HG03064 (cell line): ENCODE data around the gene OR8B2.
"Not testable (repeated sequence)": the region's sequence is repeated elsewhere in the genome, so short reads cannot be mapped to it uniquely, and the experiment has no call there.

Source experiments
- ATAC-seq: cut with Tn5 transposase; IDR thresholded peaks from one replicate; pipeline ENCODE4 v1.9.1; 2021; ENCODE audit warnings: low read depth; ENCODE audit not compliant: unreplicated experiment

The OR8B2 gene, protein sequence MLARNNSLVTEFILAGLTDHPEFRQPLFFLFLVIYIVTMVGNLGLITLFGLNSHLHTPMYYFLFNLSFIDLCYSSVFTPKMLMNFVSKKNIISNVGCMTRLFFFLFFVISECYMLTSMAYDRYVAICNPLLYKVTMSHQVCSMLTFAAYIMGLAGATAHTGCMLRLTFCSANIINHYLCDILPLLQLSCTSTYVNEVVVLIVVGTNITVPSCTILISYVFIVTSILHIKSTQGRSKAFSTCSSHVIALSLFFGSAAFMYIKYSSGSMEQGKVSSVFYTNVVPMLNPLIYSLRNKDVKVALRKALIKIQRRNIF

DNA sequence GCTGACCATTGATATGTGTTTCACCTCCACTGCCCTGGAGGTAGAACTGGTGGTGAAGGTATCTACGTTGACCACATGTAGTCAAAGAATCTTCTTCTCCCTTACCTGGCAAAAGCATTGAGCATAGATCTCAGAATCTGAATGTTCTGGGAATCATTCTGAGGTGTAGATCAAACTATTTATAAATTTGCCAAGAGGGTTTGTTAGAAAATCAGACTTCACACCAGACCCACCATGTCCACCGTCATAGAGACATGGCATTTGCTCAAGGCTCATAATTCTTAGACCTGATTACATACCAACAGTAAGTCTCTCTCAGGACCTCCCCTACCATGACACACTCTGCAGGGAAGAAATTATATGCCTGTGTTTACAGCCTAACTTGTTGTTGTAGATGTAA, at the start of gene OR8B2:
OR8B2 (minus strand) TSS at position 101 of the 400 bp plus-strand sequence. CDS start 1,156 bp downstream, outside the sequence.
- no peak for ATAC-seq

DNA sequence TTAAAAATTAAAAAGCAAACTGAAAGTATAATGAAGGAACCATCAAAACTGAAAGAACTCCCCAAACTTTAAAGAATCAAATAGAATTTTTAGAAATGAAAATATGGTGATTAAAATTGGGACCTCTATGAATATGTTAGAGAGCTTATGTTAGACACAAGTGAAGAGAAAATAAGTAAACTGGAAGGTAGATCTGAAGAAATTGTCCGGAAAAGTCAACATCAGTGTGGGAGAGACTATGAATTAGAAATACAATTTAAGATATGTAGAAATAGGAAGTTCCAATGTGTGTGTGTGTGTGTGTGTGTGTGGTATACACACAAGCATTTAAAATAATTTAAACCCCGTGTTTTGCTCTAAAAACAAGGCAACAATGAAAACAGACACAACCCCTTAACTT, 45.3 kb upstream of the OR8B2 start:
- ATAC-seq, result no peak

DNA sequence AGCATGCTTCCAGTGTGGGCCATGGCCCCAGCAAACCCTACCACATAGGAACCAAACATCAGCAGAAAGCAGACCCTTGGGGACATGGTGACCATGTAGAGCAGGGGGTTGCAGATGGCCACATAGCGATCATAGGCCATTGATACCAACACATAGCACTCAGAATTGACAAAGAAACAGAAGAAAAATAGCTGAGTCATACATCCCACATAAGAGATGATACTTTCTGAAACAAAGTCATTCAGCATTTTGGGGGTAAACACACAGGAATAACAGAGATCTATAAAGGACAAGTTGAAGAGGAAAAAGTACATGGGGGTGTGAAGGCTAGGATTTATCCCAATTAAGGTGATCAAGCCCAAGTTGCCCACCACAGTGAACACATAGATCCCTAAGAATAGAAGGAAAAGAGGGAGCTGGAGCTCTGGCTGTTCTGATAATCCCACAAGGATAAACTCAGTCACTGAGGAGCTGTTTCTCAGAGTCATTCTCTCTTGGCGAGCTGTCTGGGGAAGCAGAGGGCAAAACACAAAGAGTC, 40.2 kb upstream of the OR8B2 start, which contains the start of gene OR8B4:
OR8B4 (minus strand) TSS at position 488 of the 538 bp plus-strand sequence; CDS start at position 488, 0 bp downstream.
- ATAC-seq, result no peak

DNA sequence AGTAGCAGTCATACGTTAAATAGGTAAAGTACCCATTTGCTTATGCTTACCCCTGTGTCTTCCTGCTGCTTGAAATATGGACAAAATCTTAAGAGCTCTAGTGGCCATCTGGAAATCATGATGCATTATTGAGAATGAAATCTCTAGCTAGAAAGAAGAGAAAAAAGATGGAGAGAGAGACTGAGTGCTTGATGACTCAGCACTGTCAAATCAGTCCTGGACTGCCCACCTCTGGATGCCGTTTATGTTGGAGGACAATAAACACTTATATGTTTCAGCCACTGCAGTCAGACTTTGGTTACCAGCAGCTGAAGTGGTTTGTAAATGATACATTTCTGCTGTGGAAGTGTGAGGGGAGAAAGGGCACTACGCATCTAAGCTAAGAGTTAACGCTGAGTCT, 36.7 kb upstream of the OR8B2 start:
- ATAC-seq, result no peak

DNA sequence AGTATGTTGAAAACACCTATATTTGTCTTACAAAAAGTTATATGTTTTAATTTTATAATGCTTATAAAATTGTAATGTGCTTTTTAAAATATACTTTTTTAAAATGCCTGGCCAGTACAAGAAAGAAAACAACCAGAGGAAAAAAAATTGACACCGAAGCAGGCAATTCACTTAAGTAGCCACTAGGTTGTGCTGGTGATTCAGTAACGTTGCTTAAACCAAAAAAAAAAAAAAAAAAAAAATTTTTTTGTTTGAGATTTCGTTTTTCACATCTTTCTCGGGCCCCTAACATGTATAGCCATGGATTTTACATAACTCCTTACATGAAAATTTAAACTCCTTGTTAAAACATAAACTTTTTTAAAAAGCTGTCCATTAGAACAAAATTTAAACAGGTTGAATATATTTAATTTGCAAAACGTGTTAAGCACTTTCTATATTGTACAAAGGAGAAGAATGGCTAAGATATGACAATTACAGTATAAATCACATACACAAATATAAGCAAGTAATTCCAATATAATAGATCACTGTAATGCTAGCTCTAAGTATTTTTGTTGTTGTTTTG, 31.1 kb upstream of the OR8B2 start:
- no peak for ATAC-seq

DNA sequence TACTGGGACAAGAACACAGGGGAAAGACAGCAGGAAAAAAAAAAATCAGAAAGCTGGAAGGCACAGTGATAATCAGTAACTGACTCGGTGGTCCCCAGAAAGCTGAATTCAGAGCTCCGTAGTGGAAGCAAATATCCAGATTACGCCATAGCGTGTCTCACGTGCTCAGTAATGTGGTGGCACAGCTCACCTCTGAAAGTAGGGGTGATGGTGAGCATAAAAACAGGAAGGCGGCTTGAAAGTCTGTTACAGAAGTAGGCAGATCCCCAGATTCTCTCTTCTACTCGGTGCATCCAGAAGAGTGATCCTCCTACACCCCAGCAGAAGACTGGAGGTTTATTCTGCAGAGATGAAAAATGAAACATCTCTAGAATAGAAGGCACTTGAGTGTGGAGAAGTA, 25.6 kb upstream of the OR8B2 start:
- no peak for ATAC-seq

DNA sequence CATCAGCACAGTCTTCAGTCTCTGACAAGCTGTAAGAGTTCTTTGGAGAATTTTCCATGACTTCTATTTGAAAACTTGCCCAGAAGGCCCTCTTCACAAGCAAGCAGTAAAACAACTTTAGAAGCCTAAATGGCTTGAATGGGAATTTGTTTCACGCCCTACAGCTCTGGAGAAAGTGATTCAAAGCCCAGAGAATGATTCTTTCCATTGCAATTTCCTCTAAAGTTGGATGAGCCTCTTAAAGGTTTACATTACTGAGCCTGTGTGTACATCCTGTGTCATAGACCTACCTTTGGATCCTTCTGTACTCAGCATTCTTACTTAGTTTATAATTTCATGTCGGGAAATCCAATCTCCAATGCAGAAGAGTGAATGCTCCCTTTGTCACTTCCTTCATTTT, 21.3 kb upstream of the OR8B2 start:
- ATAC-seq, result no peak

DNA sequence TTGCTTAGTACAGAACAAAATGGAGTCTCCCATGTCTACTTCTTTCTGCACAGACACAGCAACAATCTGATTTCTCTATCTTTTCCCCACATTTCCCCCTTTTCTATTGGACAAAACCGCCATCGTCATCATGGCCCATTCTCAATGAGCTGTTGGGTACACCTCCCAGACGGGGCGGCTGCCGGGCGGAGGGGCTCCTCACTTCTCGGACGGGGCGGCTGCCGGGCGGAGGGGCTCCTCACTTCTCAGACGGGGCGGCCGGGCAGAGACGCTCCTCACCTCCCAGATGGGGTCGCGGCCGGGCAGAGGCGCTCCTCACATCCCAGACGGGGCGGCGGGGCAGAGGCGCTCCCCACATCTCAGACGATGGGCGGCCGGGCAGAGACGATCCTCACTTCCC, 18.9 kb upstream of the OR8B2 start:
- not testable (repeated sequence) for ATAC-seq

DNA sequence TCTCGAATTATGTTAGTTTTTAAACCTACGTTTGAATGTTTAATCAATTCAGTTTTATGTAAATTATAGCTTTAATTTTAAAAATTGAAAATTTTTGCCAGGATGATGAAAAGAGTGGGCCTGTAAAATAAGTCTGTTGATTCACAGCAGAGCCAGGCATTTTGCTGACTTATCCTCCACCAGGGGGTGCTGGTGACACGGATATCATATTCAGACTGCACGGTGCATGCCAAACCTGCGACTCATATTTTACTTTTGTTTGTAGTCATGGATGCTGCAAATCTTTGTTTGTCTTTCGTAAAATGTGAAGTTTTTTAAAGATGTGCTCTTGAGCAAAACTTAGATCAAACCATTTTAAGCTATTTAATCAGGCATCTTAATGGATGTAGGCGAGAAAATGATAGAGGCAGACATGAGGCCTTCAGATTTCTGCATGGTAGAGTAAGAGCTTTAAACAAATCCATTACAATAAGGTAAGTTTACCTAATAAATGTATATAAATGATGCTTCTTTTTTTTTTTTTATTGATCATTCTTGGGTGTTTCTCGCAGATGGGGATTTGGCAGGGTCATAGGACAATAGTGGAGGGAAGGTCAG, 18.1 kb upstream of the OR8B2 start:
- ATAC-seq, result peak; percentile 84

DNA sequence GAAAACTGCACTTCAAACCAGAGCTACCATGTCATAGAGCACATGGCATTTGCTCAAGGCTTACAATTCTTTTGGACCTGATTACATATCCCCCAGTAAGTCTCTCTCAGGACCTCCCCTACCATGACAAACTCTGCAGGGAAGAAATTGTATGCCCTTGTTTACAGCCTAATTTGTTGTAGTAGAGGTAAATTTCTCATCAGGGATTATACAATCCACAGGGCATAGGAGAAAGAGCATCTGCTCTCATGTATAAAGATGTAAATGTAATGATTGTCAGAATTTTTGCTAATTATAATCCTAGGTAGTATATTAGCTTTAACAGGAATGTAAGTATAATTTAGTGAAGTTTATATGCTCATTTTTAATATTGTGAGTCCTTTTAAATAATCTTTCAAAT, 14.6 kb upstream of the OR8B2 start, which contains the start of gene OR8B3:
OR8B3 (minus strand) TSS at position 101 of the 400 bp plus-strand sequence. CDS start 1,673 bp downstream, outside the sequence.
- no peak for ATAC-seq

DNA sequence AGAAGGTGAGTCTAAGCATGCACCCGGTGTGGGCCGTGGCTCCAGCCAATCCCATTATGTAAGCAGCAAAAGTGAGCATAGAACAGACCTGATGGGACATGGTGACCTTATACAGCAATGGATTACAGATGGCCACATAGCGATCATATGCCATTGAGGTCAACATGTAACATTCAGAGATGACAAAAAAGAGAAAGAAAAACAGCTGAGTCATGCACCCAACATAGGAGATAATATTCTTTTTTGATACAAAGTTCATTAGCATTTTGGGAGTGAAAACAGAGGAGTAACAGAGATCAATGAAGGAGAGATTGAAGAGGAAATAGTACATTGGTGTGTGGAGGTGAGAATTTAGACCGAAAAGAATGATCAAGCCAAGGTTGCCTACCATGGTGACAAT, 12.5 kb upstream of the OR8B2 start:
- ATAC-seq, result not testable (repeated sequence)

DNA sequence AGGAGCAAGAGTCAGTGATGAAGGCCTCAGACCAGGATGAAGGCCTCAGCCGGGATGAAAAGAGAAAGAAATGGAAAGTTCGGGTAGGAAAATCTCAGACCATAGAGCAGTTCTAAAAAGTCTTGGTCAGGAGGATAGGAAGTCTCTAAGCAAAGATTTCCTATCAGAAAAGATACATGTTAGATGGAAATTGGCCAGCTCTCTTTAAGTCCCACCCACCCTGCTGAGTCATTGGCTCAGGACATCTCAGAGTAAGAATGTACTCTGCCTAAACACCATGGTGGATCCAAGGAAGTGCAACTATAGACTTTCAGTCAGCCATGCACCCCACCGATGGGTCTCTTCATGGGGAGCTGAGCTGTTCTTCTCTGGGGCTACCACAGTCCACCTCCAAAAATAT, 10.1 kb upstream of the OR8B2 start:
- ATAC-seq, result no peak

DNA sequence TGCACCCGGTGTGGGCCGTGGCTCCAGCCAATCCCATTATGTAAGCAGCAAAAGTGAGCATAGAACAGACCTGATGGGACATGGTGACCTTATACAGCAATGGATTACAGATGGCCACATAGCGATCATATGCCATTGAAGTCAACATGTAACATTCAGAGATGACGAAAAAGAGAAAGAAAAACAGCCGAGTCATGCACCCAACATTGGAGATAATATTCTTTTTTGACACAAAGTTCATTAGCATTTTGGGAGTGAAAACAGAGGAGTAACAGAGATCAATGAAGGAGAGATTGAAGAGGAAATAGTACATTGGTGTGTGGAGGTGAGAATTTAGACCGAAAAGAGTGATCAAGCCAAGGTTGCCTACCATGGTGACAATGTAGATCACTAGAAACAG, 1.4 kb downstream of the OR8B2 start:
- ATAC-seq, result not testable (repeated sequence)

DNA sequence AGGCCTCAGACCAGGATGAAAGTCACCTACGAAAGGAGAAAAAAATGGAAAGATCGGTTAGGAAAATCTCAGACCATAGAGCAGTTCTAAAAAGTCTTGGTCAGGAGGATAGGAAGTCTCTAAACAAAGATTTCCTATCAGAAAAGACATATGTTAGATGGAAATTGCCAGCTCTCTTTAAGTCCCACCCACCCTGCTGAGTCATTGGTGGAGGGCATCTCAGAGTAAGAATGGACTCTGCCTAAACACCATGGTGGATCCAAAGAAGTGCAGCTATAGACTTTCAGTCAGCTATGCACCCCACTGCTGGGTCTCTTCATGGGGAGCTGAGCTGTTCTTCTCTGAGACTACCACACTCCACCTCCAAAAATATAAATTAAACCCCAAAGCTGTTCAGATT, 3.7 kb downstream of the OR8B2 start:
- ATAC-seq, result no peak

DNA sequence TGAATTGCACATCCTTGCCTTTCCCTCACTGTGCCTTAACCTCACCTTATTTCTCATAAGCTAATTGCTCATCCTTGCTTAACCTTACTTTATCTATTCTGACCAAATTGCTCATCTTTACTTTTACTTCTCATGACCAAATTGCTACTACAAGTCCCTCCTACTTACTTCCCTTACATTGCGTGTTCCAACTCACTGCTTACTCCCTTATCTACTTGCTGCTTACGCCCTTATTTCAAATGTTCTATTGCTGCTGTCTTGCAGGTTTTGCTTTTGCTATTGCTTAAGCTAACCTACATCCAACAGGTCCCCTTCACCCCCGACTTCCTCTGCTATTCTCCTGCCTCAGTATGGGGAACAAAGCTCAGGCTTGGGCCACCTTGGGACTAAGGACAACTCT, 8.0 kb downstream of the OR8B2 start:
- ATAC-seq, result no peak

DNA sequence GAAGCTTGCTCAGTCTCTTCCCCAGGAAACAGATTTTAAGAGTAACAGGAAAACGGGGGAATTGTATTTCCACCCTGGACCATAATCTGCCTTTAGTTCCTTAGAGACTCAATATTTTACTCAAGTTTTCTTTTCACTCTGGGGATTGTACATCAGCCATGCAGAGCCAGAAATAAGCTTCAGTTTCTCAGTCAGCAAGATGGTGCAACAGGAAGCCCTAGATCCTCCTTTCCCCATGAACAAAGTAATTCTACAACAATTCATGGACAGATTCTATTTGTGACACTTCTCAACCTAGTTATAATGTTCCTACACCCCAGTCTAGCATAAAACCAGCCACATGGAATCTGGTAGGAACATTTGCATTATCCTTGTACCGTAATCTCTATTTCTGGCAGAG, 24.7 kb downstream of the OR8B2 start:
- no peak for ATAC-seq

DNA sequence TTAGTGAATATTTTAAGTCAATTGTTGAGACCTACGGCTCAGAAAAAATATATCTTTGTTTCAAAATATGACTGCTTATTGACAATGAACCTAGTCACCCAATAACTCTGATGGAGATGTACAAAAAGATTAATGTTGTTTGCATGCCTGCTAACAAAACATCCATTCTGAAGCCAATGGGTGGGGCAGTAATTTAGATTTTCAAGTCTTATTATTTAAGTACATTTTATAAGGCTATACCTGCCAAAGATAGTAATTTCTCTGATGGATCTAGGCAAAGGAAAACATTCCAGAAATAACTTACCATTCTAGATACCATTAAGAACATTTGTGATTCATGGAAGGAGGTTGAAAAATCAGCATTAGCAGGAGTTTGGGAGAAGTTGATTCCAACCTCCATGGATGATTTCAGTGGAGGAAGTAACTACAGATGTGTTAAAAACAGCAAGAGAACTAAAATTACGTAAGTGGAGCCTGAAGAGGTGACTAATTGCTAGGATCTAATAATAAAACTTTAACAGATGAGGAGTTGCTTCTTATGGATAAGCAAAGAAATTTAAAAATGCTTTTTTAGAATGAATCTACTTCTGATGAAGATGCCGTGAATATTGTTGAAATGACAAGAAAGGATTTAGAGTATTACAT, 37.9 kb downstream of the OR8B2 start:
- no peak for ATAC-seq

DNA sequence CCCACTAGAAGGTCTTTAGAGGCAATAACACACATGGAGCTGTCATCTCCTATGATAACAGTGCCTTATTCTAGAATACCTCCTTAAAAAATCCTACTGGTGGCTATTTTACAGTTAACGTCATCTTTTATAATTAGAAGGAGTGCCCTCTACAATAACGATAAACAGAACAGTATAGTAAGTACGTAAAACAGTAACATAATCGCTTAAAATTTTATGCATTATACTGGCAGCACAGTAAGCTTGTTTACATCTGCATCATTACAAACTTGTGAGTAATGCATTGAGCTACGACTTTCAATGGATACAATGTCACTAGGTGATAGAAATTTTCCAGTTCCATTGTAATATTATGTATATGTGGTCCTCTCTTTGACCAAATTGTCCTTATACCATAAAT, 40.0 kb downstream of the OR8B2 start:
- ATAC-seq, result no peak

DNA sequence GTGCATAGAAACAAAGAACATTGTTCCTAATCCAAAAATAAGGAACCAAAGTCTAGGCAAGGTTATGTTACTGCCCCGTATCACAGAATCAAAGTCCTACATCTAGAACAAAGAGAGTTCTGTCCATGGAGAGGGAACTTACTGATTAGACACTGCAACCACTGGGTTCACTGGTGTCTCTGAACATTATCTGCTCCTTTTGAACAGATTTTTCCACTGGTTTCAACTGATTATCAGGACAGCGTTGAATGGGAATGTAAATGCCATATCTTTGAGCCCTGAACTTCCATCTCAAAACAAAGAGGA, 44.2 kb downstream of the OR8B2 start:
- ATAC-seq, result no peak

DNA sequence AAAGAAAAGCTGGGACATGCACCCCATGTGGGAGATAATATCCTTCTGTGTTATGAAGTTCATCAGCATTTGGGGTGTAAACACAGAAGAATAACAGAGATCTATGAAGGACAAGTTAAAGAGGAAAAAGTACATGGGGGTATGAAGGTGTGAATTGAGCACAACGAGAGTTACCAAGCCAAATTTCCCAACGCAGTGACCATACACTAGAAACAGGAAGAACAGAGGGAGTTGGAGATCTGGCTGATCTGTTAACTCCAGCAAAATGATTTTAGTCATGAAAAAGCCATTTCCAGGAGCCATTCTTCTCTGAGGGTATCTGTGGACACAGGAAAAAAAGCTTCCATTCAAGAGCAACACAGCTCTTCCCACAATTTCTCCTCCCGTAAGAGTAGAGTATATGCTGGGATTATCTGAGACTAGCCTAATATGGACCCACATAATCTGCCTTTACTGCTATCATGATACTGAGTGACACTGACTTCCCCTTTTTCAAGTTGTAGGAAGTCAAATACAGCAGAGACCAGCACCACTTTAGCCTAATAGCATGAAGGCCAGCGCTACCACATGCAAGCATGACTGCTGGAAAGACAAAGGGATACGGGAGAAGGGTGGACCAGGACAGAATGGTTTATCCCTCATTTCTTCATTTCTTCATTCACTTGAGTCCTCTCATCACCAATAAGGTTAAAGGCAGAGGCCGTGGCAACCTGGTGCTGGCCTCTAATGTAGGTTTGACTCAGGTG, 44.7 kb downstream of the OR8B2 start:
- ATAC-seq, result no peak
